ENCODE measurements around the gene SLC35D3. TPM values are rescaled to one million over a fixed set of nuclear protein-coding genes. Genes with fewer than 3 reads are reported as not detected.
"Not testable (repeated sequence)": the region's sequence is repeated elsewhere in the genome, so short reads cannot be mapped to it uniquely, and the experiment has no call there.

The SLC35D3 gene
- total RNA-seq: not detected in 2 replicates

GRCh38 chr6:136921936-136922684 is at the start of gene SLC35D3:
TSS of gene SLC35D3 (plus strand) at chr6:136922301. CDS start at chr6:136922429, 128 bp downstream.
- DNase-seq (ENCODE audit: extremely low read depth, low read depth, low spot score): no peak

- DNase-seq (ENCODE audit: extremely low read depth, low read depth, low spot score): peak; percentile 7
Measured at GRCh38 chr6:136873748-136874147, 48.4 kb upstream of the SLC35D3 start.

GRCh38 chr6:136876469-136876868 is 45.6 kb upstream of the SLC35D3 start:
- not testable (repeated sequence) for DNase-seq (ENCODE audit: extremely low read depth, low read depth, low spot score)

- no peak for DNase-seq (ENCODE audit: extremely low read depth, low read depth, low spot score)
Measured at GRCh38 chr6:136880748-136881460, 41.2 kb upstream of the SLC35D3 start.

GRCh38 chr6:136886091-136886490 is 36.0 kb upstream of the SLC35D3 start:
- no peak for DNase-seq (ENCODE audit: extremely low read depth, low read depth, low spot score)

- DNase-seq (ENCODE audit: extremely low read depth, low read depth, low spot score): no peak
Measured at GRCh38 chr6:136887953-136888352, 34.1 kb upstream of the SLC35D3 start.

- DNase-seq (ENCODE audit: extremely low read depth, low read depth, low spot score): no peak
Measured at GRCh38 chr6:136889271-136890193, 32.6 kb upstream of the SLC35D3 start.

GRCh38 chr6:136890194-136890839 is 31.8 kb upstream of the SLC35D3 start:
- DNase-seq (ENCODE audit: extremely low read depth, low read depth, low spot score): no peak

GRCh38 chr6:136890986-136891385 is 31.1 kb upstream of the SLC35D3 start:
- no peak for DNase-seq (ENCODE audit: extremely low read depth, low read depth, low spot score)

GRCh38 chr6:136893187-136893586 is 28.9 kb upstream of the SLC35D3 start:
- DNase-seq (ENCODE audit: extremely low read depth, low read depth, low spot score): peak; percentile 4

- no peak for DNase-seq (ENCODE audit: extremely low read depth, low read depth, low spot score)
Measured at GRCh38 chr6:136895901-136896300, 26.2 kb upstream of the SLC35D3 start.

GRCh38 chr6:136897071-136897470 is 25.0 kb upstream of the SLC35D3 start:
- DNase-seq (ENCODE audit: extremely low read depth, low read depth, low spot score): no peak

- no peak for DNase-seq (ENCODE audit: extremely low read depth, low read depth, low spot score)
Measured at GRCh38 chr6:136901212-136901784, 20.8 kb upstream of the SLC35D3 start.

- DNase-seq (ENCODE audit: extremely low read depth, low read depth, low spot score): not testable (repeated sequence)
Measured at GRCh38 chr6:136904477-136904876, 17.6 kb upstream of the SLC35D3 start.

- no peak for DNase-seq (ENCODE audit: extremely low read depth, low read depth, low spot score)
Measured at GRCh38 chr6:136914947-136915346, 7.2 kb upstream of the SLC35D3 start.

GRCh38 chr6:136918706-136919105 is 3.4 kb upstream of the SLC35D3 start:
- no peak for DNase-seq (ENCODE audit: extremely low read depth, low read depth, low spot score)

GRCh38 chr6:136920216-136920615 is 1.9 kb upstream of the SLC35D3 start:
- DNase-seq (ENCODE audit: extremely low read depth, low read depth, low spot score): no peak

- DNase-seq (ENCODE audit: extremely low read depth, low read depth, low spot score): no peak
Measured at GRCh38 chr6:136920671-136921380, 1.3 kb upstream of the SLC35D3 start.

GRCh38 chr6:136921381-136921935 is 643 bp upstream of the SLC35D3 start:
- DNase-seq (ENCODE audit: extremely low read depth, low read depth, low spot score): no peak
